ENCODE data around the gene ZBED5.

- no peak for TF ChIP-seq POLR2A (IDR thresholded peaks at IDR 0.05)
- TF ChIP-seq CTCF (IDR thresholded peaks at IDR 0.05): no peak
These were observed 17.7 kb upstream of the ZBED5 start for GRCh38 chr11:10875430-10876021.

Measured in ovary (tissue), 3 donors.